SW 1271 (cell line): Measurements from ENCODE around the gene FKBP5.
"Not testable (repeated sequence)": the region's sequence is repeated elsewhere in the genome, so short reads cannot be mapped to it uniquely, and the experiment has no call there.

Experiments used
- DNase-seq, 2 experiments: peaks; one replicate each; lab custom pipeline; 2025; lab: John Stamatoyannopoulos, UW

Gene FKBP5

DNA sequence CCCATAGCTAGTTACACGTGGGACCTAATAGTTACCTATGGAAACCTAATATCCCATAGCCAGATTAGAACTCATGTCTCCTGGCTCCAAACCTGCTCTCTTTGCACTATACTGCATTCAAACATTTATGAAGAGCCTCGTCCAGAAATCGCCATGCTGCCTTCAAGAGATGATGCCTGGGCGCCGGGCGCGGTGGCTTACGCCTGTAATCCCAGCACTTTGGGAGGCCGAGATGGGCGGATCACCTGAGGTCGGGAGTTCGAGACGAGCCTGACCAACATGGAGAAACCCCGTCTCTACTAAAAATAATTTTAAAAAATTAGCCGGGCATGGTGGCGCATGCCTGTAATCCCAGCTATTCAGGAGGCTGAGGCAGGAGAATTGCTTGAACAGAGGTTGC is 1.3 kb upstream of the FKBP5 start:
- not testable (repeated sequence) for DNase-seq

DNA sequence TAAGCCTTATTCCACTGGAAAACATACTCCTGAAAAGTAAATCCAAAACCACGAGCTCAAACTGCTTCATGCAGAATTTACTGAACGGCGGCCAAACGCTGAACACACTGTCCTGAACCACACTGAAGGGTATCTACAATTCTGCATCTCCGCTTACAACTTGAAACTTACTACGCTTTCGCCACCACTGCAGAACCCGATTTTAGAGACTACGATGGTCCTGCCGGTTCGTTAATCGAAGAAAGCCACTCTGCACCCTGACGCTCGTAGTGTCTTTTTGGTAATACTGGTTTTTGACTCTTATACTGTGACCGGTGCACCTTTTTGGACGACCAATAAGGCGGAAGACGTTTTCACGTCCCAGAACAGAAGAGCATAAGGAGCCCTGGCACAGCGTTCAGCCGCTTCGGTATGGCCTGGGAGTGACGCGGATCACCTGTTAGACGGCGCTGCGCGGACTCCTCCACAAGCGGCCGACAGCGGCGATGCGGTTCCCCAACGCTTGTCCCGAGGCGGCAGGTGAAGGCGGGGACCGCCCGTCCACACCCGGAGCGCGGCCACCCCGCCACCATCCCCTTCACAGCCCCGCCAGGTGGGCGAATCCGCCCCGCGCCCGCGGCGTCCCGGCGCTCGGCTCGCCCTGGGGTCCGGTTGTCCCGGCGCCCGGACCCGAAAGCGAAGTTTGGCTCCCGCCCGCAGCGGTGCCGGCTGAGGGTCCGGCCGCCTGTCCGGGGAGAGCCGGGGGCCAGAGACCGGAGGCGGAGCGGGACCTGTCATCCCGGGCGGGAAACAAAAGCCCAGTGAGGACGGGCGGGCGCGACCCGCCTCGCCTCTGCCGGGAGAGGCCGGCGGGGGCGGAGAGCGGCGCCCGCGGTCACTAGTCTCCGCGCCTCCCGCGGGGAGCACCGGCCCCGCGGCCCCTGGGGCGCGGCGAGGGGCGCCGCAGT is 784 bp downstream of the FKBP5 start:
- DNase-seq: peak in 1 of 2 experiments; percentile 78

DNA sequence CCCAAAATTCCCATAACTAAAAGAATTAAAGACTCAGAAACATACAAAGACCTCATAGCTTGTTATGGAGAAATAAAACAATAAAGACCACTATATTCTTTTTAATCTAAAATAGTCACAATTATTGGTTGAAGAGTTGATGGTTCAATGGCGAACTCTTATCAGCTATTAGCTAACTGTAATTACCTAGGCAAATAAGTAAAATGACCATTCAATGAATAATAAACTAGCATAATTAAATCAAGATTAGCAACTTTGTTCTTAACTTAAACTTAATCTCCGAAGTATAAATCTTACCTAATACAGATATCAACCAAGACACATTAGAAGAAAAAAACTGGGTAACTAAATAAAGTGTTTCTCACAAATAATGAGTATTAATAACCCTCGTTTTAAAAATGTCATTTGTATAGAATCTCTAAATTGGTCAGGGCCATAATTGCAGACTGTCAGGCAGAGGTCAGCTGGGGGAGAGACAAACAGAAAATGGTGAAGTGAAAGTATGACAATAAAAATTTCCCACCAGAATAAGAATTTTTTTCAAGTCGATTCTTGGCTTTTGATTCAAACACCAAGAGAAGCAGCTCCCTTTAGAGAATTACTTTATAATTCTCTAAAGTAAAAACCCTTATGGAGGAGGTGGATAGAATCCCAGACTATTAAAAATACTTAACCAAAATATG is 1.7 kb downstream of the FKBP5 start:
- DNase-seq: no peak

DNA sequence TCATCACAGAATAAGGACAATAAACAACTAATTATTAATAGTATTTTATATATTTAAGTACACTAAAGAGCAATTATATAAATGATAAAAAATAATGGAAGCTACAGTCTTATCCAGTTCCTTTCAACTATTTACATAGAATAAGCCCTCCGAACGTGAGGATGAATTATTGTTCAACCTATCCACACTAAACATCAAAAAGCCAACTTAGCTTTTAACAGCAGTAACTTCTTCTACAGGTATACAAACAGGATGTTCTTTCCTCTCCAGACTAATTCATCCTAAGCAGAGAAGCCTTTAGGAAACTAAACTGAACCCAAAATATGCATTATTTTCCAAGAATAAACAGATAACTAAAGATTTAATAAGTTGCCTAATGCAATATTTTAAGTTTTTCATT is 2.3 kb downstream of the FKBP5 start:
- no peak for DNase-seq

DNA sequence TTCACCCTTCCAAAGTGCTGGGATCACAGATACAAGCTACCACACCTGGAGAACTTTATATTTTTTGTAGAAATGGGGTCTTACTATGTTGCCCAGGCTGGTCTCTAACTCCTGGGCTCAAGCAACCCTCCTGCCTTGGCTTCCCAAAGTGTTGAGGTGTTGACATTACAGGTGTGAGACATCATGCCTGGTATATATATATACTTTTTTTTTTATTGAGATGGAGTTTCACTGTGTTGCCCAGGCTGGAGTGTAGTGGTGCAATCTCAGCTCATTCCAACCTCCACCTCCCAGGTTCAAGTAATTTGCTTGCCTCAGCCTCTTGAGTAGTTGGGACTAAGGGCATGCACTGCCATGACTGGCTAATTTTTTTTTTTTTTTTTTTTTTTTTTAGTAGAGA is 5.4 kb downstream of the FKBP5 start:
- no peak for DNase-seq

DNA sequence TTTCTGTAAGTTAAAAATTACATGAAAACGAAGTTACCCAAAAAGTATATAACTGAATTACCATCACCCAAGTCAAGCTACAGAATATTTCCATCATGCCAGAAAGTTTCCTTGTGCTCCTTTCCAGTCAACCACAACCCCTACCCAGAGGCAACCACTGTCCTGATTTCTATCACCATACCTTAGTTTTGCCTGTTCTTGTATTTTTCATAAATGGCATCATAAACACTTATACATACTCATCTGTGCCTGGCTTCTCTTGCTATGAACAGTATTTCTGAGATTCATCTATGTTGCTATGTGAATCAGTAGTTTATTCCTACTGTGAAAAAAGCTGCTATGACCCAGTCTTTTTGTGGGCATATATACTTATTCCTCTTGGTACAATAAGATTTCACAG is 7.4 kb downstream of the FKBP5 start:
- DNase-seq: no peak

DNA sequence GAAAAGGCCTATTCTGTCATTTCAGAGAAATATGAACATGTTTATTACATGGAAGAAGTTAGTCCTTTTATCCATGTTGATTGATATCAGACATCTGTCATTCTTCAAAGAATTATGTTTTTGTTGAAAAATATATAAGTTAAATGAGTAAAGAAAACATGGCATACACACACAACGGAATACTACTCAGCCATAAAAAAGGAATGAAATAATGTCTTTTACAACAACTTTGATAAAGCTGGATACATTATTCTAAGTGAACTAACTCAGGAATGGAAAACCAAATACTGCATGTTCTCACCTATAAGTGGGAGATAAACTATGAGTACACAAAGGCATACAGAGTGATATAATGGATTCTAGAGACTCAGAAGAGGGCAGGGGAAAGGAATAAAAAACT is 9.3 kb downstream of the FKBP5 start:
- no peak for DNase-seq

DNA sequence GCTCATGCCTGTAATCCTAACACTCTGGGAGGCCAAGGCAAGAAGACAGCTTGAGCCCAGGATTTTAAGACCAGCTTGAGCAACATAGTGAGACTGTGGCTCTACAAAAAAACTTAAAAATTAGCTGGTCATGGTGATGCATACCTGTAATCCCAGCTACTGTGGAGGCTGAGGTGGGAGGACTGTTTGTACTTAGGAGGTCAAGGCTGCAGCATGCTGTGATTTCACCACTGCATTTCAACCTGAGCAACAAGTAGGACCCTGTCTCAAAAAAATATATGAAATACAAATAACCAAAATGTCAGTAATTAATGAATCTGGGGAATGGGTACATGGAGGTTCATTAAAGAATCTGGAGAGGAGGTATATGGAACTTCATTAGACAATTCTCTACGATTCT is 9.9 kb downstream of the FKBP5 start:
- DNase-seq: no peak

DNA sequence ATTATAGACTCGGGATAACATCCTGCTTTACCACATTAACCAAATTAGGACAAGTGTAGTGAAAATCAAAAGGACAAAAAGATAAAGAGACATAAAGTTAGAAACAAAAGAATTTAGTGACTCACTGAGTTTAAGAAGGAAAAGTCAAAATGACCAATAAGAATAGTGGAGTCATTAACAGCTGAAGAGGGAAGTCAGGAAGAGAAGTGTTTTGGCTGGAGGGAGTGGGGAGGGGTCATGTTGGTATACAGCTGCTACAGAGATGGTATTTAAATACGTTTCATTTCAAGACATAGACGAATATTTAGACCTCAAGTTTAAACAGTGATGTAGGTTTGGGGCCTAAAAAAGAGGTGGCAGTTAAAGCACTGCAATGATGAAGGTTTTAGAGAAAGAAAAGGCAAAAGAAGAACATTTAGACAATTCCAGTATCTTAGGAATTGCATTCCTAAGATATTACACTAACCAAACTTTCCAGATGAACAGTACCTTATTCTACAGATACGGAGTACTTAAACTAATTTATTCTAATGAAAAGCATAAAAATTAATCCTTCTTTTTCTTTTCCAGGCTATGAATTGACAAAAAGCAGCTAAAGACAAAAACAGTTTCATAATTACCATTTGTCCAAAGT is 10.6 kb downstream of the FKBP5 start:
- no peak for DNase-seq

DNA sequence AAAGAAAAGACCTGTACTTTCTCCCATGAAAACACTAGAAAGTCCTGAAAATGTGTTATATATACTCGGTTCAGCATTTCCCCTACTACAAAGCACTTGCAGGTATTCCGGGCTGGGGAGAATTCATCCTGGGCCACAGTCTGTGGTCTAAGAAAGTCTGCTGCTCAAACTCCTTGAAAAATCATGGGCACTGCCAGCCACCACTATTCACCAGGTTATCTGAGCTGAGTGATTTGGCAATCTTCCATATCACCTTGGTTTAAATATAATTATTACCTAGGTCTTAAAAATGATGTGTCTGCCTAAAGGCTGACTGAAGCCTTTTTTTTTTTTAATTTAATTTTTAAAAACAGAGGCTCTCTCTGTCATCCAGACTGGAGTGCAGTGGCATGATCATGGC is 11.3 kb downstream of the FKBP5 start:
- DNase-seq: no peak

DNA sequence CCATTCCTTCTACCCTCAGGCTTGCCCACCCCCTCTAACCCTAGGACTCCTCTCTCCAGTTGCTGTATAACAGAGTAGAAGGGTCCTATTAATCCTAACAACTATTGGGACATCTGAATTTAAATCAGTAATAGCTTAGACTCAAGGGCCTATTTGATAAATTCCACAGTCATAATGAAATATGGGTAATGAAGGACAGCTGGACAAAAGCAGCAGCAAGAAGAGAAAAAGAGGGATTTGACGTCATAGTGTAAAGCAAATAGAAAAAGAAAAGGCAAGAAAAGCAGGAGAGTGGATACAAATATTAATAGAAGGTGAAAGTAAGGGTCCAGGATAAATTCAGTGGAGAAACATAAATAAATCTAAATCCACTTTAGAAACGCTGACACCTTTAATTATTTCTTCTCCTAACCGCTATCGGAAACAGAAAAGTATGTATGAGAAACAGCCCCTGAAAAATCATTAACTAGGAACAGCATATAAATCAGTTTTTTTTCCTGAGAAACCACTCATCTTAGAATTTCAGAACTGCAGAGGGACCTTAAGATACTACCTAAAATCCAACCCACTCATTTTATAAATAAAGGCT is 12.8 kb downstream of the FKBP5 start:
- DNase-seq: no peak

DNA sequence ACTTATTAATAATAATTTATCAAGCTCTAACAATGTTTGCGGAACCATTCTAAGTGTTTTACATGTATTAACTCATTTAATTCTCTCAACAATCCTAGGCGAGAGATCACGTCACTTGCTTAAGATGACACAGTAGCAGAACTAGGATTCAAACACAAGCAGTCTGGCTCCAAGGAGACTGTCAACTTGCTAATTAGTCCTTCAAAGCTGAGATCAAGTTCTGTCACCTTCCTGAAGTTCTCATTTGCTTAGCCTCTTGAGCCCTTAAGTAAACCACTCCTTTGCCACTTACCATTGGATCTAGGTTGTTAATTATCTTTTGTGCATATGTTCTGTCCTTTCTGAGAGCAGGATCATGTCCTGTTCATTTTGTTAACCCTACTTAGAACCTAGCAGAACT is 14.1 kb downstream of the FKBP5 start:
- no peak for DNase-seq

DNA sequence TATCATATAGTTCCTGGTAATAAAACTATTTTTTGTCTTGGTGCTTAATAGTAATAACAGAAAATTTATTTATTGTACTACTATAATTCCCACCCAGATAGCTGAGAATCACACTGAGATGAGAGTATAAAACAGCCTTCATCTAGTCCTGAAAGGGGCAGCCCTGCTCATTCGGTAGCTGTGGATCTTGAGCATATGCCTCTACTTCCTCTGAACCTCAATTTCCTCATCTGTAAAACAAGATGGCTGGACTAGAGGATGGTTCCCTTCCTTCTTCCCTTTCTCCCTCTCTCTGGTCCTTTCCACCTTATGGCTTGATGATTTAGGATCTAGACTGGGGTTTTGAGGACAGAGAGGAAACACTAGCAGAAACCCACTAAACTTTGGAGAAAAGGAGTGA is 15.0 kb downstream of the FKBP5 start:
- DNase-seq: no peak

DNA sequence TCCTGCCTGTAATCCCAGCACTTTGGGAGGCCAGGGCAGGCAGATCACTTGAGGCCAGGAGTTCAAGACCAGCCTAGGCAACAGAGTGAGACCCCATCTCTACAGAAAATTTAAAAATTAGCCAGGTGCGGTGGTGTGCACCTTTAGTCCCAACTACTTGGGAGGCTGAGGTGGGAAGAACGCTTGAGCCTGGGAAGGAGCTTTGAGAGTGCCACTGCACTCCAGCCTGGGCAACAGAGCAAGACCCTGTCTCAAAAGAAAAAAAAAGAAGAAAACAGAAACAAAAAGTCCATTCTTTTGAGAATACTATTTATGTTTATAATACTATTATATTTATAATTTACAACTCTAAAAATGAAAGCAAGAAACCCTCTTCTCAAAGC is 15.4 kb downstream of the FKBP5 start:
- DNase-seq: not testable (repeated sequence)

DNA sequence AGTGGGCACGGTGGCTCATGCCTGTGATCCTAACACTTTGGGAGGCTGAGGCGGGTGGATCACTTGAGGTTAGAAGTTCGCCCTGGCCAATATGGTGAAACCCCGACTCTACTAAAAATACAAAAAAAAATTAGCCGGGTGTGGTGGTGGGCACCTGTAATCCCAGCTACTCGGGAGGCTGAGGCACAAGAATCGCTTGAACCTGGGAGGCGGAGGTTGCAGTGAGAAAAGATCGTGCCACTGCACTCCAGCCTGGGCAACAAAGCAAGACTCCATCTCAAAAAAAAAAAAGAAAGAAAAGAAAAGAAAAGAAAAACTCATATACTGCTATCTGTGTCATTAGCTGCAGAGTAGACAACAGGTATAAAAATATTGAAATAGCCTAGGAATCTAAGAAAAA is 18.3 kb downstream of the FKBP5 start:
- DNase-seq: not testable (repeated sequence)

DNA sequence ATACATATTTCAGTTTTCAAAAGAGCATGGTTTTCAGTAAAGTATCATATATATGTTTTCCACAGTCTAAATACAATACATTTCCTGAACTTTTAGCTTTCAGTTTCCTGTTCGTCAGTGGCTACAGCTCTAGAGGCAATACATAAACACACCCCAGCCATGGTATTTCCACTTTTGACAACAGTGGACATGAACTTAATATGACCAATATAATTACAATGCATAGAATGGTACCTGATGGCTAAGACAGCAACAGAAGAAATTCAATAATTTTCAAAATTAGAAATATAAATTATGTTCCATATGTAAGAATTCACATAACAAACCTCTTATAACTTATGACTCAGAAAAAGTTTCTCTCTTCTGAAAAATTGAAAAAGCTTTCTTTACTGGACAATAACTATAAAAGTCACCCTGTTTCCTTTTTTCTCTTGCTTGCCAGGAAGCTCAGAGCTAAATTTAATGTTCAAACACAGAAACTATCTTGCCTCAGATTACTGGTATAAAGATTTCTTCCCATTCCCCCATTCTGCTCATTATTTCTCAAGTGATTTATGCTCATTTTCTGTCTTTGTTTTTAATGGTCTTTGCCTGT is 19.2 kb downstream of the FKBP5 start:
- DNase-seq: peak in 1 of 2 experiments; percentile 66

DNA sequence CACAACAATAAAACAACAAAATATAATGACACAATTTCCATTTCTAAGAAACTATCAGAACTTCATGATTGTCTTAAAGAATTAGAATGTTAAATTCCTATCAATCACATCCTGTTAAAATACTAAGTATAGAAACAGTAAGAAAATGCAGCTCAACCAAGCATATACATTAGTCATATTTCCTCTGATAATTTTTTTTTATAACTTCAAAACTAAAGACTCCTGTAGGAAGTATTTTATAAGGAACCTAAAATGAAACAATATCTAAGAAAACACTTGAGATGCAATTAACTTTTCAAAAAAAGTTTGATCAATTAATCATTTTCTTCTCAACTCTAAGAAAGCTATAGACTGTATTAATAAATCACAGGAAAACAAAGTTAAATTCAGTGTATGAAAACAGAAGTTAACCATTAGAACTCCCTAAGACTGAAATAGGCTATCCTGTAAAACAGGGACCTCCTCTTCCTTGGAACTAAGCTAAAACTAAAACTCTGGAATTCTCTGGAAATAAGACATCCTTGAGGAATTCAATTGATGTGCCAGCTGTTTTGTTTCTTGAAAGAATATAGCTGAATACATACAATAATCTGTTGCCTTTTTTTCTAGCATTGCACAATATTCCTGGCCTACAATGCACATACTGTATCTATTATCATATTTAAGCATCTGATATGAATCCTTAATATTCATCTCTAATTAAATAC is 19.8 kb downstream of the FKBP5 start:
- DNase-seq: peak in 1 of 2 experiments; percentile 54

DNA sequence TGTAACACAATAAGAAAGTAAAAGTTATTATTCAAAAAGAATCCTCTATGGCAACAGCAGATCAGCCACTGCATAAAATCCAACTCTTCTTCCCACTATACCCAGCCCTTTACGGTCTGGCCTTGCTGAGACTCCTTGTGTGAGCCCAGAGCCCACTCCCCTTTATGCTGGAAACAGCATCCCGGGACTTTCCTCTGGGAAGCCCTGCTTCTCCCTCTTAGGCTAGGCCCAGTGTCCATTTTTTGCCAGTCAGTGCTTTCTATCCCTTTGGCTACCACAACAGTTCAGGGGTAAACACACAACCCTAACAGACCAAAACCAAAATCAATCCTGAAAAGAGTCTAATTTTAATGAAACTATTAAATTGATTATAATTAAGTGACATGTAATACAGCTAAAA is 20.6 kb downstream of the FKBP5 start:
- peak in 1 of 2 experiments; percentile 25 for DNase-seq

DNA sequence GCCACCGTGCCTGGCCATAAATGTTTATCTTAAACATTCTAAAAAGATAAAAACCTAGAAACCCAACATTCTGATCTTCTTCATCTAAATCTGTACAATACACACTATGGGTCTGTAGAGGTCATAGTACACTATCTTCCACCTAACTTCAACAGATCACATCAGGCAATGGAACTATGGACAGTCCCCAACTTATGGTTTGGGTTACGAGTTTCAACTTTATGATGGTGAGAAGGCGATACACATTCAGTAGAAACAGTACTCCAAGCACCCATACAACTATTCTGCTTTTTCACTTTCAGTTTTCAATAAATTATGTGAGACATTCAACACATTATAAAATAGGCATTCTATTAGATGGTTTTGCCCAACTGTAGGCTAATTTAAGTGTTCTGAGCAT is 23.1 kb downstream of the FKBP5 start:
- DNase-seq: no peak

DNA sequence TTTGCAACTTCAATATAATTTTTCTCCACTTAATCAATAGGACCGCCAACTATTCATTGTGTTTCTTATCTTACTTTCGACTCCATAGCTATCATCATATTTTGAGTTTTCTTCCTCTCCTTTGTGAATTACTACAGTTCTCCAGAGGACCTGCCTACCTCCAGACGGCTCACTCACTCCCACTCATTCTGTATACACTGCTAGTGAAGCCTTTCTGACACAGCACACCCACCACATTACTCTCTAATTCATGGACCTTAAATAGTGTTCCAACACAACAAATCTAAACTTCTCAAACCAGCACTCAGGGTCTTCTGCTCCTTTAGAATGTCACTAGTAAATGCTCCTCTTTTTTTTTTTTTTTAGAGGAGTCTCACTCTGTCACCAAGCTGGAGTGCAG is 23.8 kb downstream of the FKBP5 start:
- DNase-seq: no peak

DNA sequence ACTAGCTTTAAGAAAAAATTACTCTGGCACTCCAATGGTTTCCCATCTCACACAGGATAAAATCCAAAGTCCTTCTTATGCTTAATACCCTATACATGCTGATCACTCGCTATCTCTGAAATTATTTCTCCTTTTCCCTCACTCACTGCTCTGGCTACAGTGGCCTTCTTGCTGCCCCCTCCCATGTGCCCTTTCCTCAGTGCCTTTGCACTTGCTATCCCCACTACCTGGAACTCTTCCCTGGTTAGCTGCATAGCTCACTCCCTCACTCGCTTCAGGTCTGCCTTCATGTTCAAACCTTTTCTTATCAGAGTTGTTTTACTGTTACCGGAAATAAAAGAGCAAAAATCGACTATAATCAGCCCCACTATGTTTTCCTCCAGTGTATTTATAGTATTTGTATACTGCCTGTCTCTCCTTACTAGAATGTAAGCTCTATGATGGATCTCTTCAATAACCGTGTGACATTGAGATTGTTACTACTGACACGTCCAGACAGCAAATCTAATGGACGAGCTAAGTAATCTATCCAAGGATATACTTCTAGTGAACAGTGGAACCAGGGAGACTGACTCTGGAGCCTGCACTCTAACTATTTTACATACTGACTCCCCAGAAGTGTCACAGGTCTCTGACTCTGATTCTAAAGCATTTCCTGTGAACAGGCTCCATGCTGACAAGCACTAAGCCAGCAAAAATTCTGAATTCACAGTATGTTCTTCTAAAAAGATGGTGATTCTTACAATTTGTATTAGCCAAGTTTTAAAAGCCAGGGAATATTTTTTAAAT is 25.1 kb downstream of the FKBP5 start:
- DNase-seq: peak; percentile 57 to 79
